HT-29 (cell line): ENCODE data around the gene TBX10. TPM values are rescaled to one million over a fixed set of nuclear protein-coding genes. Genes with fewer than 3 reads are reported as not detected.
A peak's percentile ranks its signal among the peaks of the same experiment; 100 is the strongest.
"Not testable (repeated sequence)": the region's sequence is repeated elsewhere in the genome, so short reads cannot be mapped to it uniquely, and the experiment has no call there.

ENCODE experiments used
- DNase-seq: peaks from one replicate; pipeline ENCODE4 v3.0.0-alpha.2; 2015; ENCODE audit warnings: low spot score
- total RNA-seq: library from RNA; depleted of rRNA; stranded (reverse); fragments of >200 nt; shearing (Covaris generic); gene quantifications from 2 replicates; pipeline ENCODE4 v1.2.3, GENCODE V29; 2014

TBX10 gene
- total RNA-seq, 1 experiment from 2014 or later = 5.4 TPM

- no peak for DNase-seq
Observed at GRCh38 chr11:67616431-67617242, 22.9 kb downstream of the TBX10 start.

GRCh38 chr11:67615728-67616430 is 23.7 kb downstream of the TBX10 start:
- DNase-seq = no peak

GRCh38 chr11:67614730-67615714 is 24.5 kb downstream of the TBX10 start:
- peak; percentile 76 for DNase-seq

- peak; percentile 77 for DNase-seq
Observed at GRCh38 chr11:67613960-67614715, 25.4 kb downstream of the TBX10 start.

- no peak for DNase-seq
Observed at GRCh38 chr11:67613313-67613959, 26.1 kb downstream of the TBX10 start.

- no peak for DNase-seq
Observed at GRCh38 chr11:67612751-67613150, 26.8 kb downstream of the TBX10 start.

GRCh38 chr11:67611704-67612587 is 27.6 kb downstream of the TBX10 start:
- no peak for DNase-seq

- no peak for DNase-seq
Observed at GRCh38 chr11:67611165-67611564, 28.4 kb downstream of the TBX10 start.

- DNase-seq = no peak
Observed at GRCh38 chr11:67610302-67610868, 29.2 kb downstream of the TBX10 start.

GRCh38 chr11:67609316-67609715 is 30.2 kb downstream of the TBX10 start:
- no peak for DNase-seq

GRCh38 chr11:67608486-67608885 is 31.1 kb downstream of the TBX10 start:
- DNase-seq = no peak

- DNase-seq = no peak
Observed at GRCh38 chr11:67607507-67607906, 32.1 kb downstream of the TBX10 start.

- DNase-seq = peak; percentile 98
Observed at GRCh38 chr11:67606492-67607295, 32.9 kb downstream of the TBX10 start, which contains the start of gene NDUFV1. NDUFV1 (plus strand) TSS chr11:67606936; CDS start chr11:67607005, 69 bp downstream.

GRCh38 chr11:67606093-67606491 is 33.5 kb downstream of the TBX10 start:
- DNase-seq = no peak

GRCh38 chr11:67605231-67606011 is 34.1 kb downstream of the TBX10 start:
- DNase-seq = peak; percentile 39

GRCh38 chr11:67604815-67605214 is 34.7 kb downstream of the TBX10 start:
- DNase-seq = no peak

GRCh38 chr11:67604119-67604518 is 35.4 kb downstream of the TBX10 start:
- DNase-seq = not testable (repeated sequence)
